HepG2 (cell line): ENCODE data around the gene NOX4. TPM values are rescaled to one million over a fixed set of nuclear protein-coding genes. Genes with fewer than 3 reads are reported as not detected.

Experiments used
- ATAC-seq: fragments of 200-7000 bp; cut with Tn5 transposase; 3 replicates; pipeline ENCODE4 v1.9.1; 2020; ENCODE audit warnings: mild to moderate bottlenecking, moderate library complexity
- BruUV-seq: library from RNA; stranded (reverse); fragments of 400-500 nt; replicated peaks from 2 replicates; lab custom pipeline; 2021; lab: Mats Ljungman, UMichigan
- CTCF ChIA-PET: fragments of 300-600 bp; formaldehyde crosslinking; extraction: SDS; loops from one replicate; lab custom pipeline; 2021; ENCODE audit warnings: low total read pairs, inconsistent platforms, low intra/inter-chr PET ratio; lab: Yijun Ruan, JAX
- POLR2A ChIA-PET: fragments of 350-600 bp; sonication (Branson Sonifier 250); formaldehyde crosslinking; loops from one replicate; lab custom pipeline; 2020; ENCODE audit warnings: antibody characterized with exemption, inconsistent platforms; lab: Yijun Ruan, JAX
- DNase-seq: peaks from one replicate; pipeline ENCODE4 v3.0.0-alpha.2; 2015; ENCODE audit warnings: low spot score
- FAIRE-seq: peaks from 3 replicates; lab custom pipeline; 2011; peaks lifted over from hg19 to GRCh38; lab: Jason Lieb, UNC
- H2AFZ ChIP-seq: one replicate; pipeline ENCODE4 v1.6.1; 2011; ENCODE audit warnings: low read length, inconsistent platforms
- H3K27ac ChIP-seq: fragments of 300-600 bp; 3 replicates; pipeline ENCODE4 v1.8.0; 2011; ENCODE audit warnings: mixed run types, mild to moderate bottlenecking, mixed read lengths, low read length, inconsistent platforms; ENCODE audit not compliant: insufficient read depth; ENCODE audit errors: extremely low read length
- H3K27me3 ChIP-seq, 2 experiments: fragments of 200-600 bp in 1 of 2; 2 replicates in 1 of 2; 3 replicates in 1 of 2; pipeline versions ENCODE4 v1.6.0 to v1.8.0; 2011; ENCODE audit warnings: low read length in 2 of 2, mild to moderate bottlenecking in 2 of 2, moderate library complexity in 2 of 2, inconsistent platforms in 1 of 2; ENCODE audit not compliant: insufficient read depth in 2 of 2, control insufficient read depth in 1 of 2
- H3K36me3 ChIP-seq, 2 experiments: fragments of 200-600 bp in 1 of 2; replicated peaks in 1 of 2; 2 replicates in 1 of 2; 3 replicates in 1 of 2; pipeline versions ENCODE4 v1.5.1 to v1.8.0; 2011; ENCODE audit warnings: low read length in 2 of 2, inconsistent platforms in 1 of 2; ENCODE audit not compliant: insufficient read depth in 2 of 2, control insufficient read depth in 1 of 2
- H3K4me1 ChIP-seq: 2 replicates; pipeline ENCODE4 v1.5.1; 2012; ENCODE audit warnings: low read length, inconsistent platforms; ENCODE audit not compliant: insufficient read depth
- H3K4me2 ChIP-seq: 2 replicates; pipeline ENCODE4 v1.6.0; 2011; ENCODE audit warnings: low read depth, low read length, inconsistent platforms
- H3K4me3 ChIP-seq, 3 experiments: fragments of 200-600 bp in 1 of 3; sonication (generic), shearing (Covaris generic) in 1 of 3; replicated peaks in 1 of 3; 2 replicates each; pipeline ENCODE4 v1.5.1; 2011 to 2016; ENCODE audit warnings: low read length in 3 of 3, inconsistent platforms in 2 of 3, low read depth in 2 of 3, mild to moderate bottlenecking in 2 of 3, control low read depth in 1 of 3, mixed read lengths in 1 of 3; ENCODE audit not compliant: insufficient read depth in 1 of 3
- H3K79me2 ChIP-seq: one replicate; pipeline ENCODE4 v1.6.1; 2011; ENCODE audit warnings: low read length, inconsistent platforms; ENCODE audit not compliant: insufficient read depth
- H3K9ac ChIP-seq: 2 replicates; pipeline ENCODE4 v1.6.0; 2011; ENCODE audit warnings: mild to moderate bottlenecking, low read depth, low read length, inconsistent platforms; ENCODE audit not compliant: insufficient read depth
- H3K9me3 ChIP-seq: 2 replicates; pipeline ENCODE4 v1.5.1; 2012; ENCODE audit warnings: mild to moderate bottlenecking, low read length
- H4K20me1 ChIP-seq: 2 replicates; pipeline ENCODE4 v1.6.0; 2011; ENCODE audit warnings: inconsistent platforms, mild to moderate bottlenecking, low read length, moderate library complexity; ENCODE audit not compliant: insufficient read depth
- CREB3 ChIP-seq: sonication (generic); formaldehyde crosslinking; IDR thresholded peaks from 2 replicates; pipeline ENCODE4 v1.5.0; 2020; ENCODE audit warnings: missing genetic modification reagents
- GFI1 ChIP-seq: sonication (generic); formaldehyde crosslinking; IDR thresholded peaks from 2 replicates; pipeline ENCODE4 v1.5.0; 2020; ENCODE audit warnings: missing genetic modification reagents, mild to moderate bottlenecking, borderline replicate concordance
- JARID2 ChIP-seq: sonication (generic); formaldehyde crosslinking; IDR thresholded peaks from 2 replicates; pipeline ENCODE4 v1.8.1; 2023; ENCODE audit warnings: missing genetic modification reagents, inconsistent platforms; ENCODE audit not compliant: insufficient replicate concordance
- JDP2 ChIP-seq: sonication (generic); formaldehyde crosslinking; IDR thresholded peaks from 2 replicates; pipeline ENCODE4 v1.8.1; 2022; ENCODE audit warnings: missing genetic modification reagents, borderline replicate concordance
- NFKBIZ ChIP-seq: IDR thresholded peaks from 2 replicates; pipeline ENCODE4 v1.6.1; 2018; ENCODE audit warnings: missing genetic modification reagents, missing compliant biosample characterization
- NKX3-1 ChIP-seq: sonication (generic); formaldehyde crosslinking; IDR thresholded peaks from 2 replicates; pipeline ENCODE4 v1.5.0; 2020; ENCODE audit warnings: missing genetic modification reagents
- POLR2G ChIP-seq: fragments of 200-400 bp; formaldehyde crosslinking; IDR thresholded peaks from 2 replicates; pipeline ENCODE4 v1.6.1; 2018; ENCODE audit warnings: mild to moderate bottlenecking, low read depth, low read length, moderate library complexity
- SAP130 ChIP-seq: IDR thresholded peaks from 2 replicates; pipeline ENCODE4 v1.6.1; 2016; ENCODE audit warnings: low read depth
- SOX6 ChIP-seq, 2 experiments: fragments of 450-650 bp in 1 of 2; sonication (generic) in 1 of 2; formaldehyde crosslinking in 1 of 2; IDR thresholded peaks; 2 replicates each; pipeline versions ENCODE4 v1.4.0 to v1.6.1; 2017 to 2020; ENCODE audit warnings: antibody characterized with exemption in 1 of 2, mild to moderate bottlenecking in 1 of 2, missing genetic modification reagents in 1 of 2
- TGIF2 ChIP-seq: IDR thresholded peaks from 2 replicates; pipeline ENCODE4 v1.6.1; 2016; ENCODE audit warnings: control low read depth, missing compliant biosample characterization
- ZNF484 ChIP-seq: sonication (generic); formaldehyde crosslinking; IDR thresholded peaks from 2 replicates; pipeline ENCODE4 v1.5.1; 2020; ENCODE audit warnings: mild to moderate bottlenecking, low read depth, missing genetic modification reagents, borderline replicate concordance
- ZNF619 ChIP-seq: sonication (generic); formaldehyde crosslinking; IDR thresholded peaks from 2 replicates; pipeline ENCODE4 v1.4.0; 2020; ENCODE audit warnings: mild to moderate bottlenecking, missing genetic modification reagents
- WGBS: methylation state at CpG from one replicate; pipeline ENCODE4 v1.1.6; 2017; ENCODE audit warnings: low lambda C conversion rate; 5-methylcytosine and 5-hydroxymethylcytosine counted together
- in situ Hi-C: cut with HindIII; loops from 2 replicates; pipeline ENCODE4 v1.10.0; 2017; ENCODE audit warnings: low pct_unique_long_range_greater_than_20kb; ENCODE audit not compliant: extremely low pct_ligation_motif_present
- intact Hi-C: fragments of 100-400 bp; cut with micrococcal nuclease; formaldehyde crosslinking; loops from one replicate; pipeline ENCODE4 v1.10.0; 2022; ENCODE audit not compliant: unreplicated experiment
- polyA plus RNA-seq, 8 experiments: library from polyadenylated mRNA; depleted of rRNA in 3 of 8; stranded (reverse) in 7 of 8; unstranded in 1 of 8; fragments of >200 nt; fragmentation: Illumina TruSeq in 4 of 8; extraction: Trizol in 4 of 8; gene quantifications; 2 replicates each; pipeline versions ENCODE4 v1.2.1 to v1.2.3, GENCODE V29; 2011 to 2016; ENCODE audit warnings: low read depth in 4 of 8, missing spikeins in 1 of 8, mixed read lengths in 1 of 8; ENCODE audit not compliant: insufficient read depth in 1 of 8
- total RNA-seq, 5 experiments: library from RNA; depleted of rRNA; stranded (reverse); fragments of >200 nt; fragmentation: Illumina TruSeq; extraction: Trizol; gene quantifications; 2 replicates each; pipeline ENCODE4 v1.2.3, GENCODE V29; 2016; ENCODE audit warnings: low read depth in 1 of 5

NOX4 gene
- total and polyA plus RNA-seq, 2 of the 13 experiments (the other 11 are each of a cell fraction or from before 2014, with no cell fraction given): not detected

DNA sequence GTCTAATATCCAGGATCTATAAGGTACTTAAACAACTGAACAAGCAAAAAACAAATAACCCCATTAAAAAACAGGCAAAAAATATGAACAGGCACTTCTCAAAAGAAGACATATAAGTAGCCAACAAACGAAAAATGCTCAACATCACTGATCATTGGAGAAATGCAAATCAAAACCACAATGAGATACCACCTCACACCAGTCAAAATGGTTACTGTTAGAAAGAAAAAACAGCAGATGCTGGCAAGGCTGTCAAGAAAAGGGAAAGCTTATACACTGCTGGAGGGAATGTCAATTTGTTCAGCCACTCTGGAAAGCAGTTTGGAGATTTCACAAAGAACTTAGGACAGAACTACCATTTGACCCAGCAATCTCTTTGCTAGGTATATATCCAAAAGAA is 30.6 kb upstream of the NOX4 start:
- no peaks in the 10 kb centered on the region for H4K20me1 ChIP-seq
- intact Hi-C loops (no loop called here), in situ Hi-C loops (no loop called here)
- ATAC-seq (no peak), DNase-seq (no peak)
- H3K36me3 ChIP-seq: no peaks in the 10 kb centered on the region
- no peak overlapping the region for H3K9ac ChIP-seq
- H3K4me3 ChIP-seq: no peak overlapping the region
- WGBS: 0% methylated on average over 1 of the region's 1 CpG
- ChIA-PET POLR2A (no interaction called here), CTCF (no interaction called here)
- H3K27ac ChIP-seq: no peak overlapping the region
- no peaks in the 10 kb centered on the region for H3K9me3 ChIP-seq
- no peak for TF ChIP-seq JARID2 (CRISPR knock-in tag)
- TF ChIP-seq NFKBIZ: no peak
- TF ChIP-seq TGIF2 (CRISPR knock-in tag): no peak
- TF ChIP-seq ZNF619 (CRISPR knock-in tag): no peak
- no peak for TF ChIP-seq POLR2G
- no peak for TF ChIP-seq GFI1 (CRISPR knock-in tag)
- no peak for TF ChIP-seq SOX6 (IDR thresholded peaks at IDR 0.05)
- TF ChIP-seq SOX6 (CRISPR knock-in tag; IDR thresholded peaks at IDR 0.05): no peak
- no peak for TF ChIP-seq CREB3 (CRISPR knock-in tag)
- TF ChIP-seq, all 625 proteins: peak for 0
- no peak for FAIRE-seq
- no peak overlapping the region for H2AFZ ChIP-seq
- BruUV-seq: no TSS peak
- no peaks in the 10 kb centered on the region for H3K4me1 ChIP-seq
- no peak overlapping the region for H3K4me2 ChIP-seq
- H3K27me3 ChIP-seq: no peaks in the 10 kb centered on the region
- H3K79me2 ChIP-seq: no peaks in the 10 kb centered on the region

DNA sequence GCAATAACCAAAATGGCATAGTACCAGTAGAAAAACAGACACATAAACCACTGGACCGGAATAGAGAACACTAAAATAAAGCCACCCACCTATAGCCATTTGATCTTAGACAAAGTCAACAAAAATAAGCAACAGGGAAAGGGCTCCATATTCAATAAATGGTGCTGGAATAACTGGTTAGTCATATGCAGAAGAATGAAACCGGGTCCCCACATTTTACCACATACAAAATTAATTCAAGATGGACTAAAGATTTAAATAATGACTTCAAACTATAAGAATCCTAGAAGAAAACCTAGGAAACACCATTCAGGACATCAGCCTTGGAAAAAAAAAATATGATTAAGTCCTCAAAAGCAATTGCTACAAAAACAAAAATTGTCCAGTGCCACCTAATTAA is 30.1 kb upstream of the NOX4 start:
- ATAC-seq: no peak
- TF ChIP-seq NKX3-1 (CRISPR knock-in tag) (no peak), JDP2 (CRISPR knock-in tag) (no peak), SAP130 (CRISPR knock-in tag) (no peak), ZNF484 (CRISPR knock-in tag) (no peak)
- TF ChIP-seq, all 625 proteins: peak for 0
- DNase-seq: no peak
- no peak for FAIRE-seq
- in situ Hi-C loops: no loop called here
- Histone ChIP-seq H3K36me3 (no peaks in the 10 kb centered on the region), H3K4me3 (no peak overlapping the region), H3K27me3 (no peaks in the 10 kb centered on the region), H4K20me1 (no peaks in the 10 kb centered on the region), H3K27ac (no peak overlapping the region), H3K4me1 (no peaks in the 10 kb centered on the region), H3K9me3 (no peaks in the 10 kb centered on the region), H3K79me2 (no peaks in the 10 kb centered on the region), H3K4me2 (no peak overlapping the region), H2AFZ (no peak overlapping the region), H3K9ac (no peak overlapping the region)
- intact Hi-C loops: no loop called here
- WGBS: 5% methylated on average over 2 of the region's 2 CpGs
- ChIA-PET CTCF (no interaction called here), POLR2A (no interaction called here)
- no TSS peak for BruUV-seq
